GM12878 (cell line): Measurements from ENCODE around the gene NUP62. TPM values are rescaled to one million over a fixed set of nuclear protein-coding genes. Genes with fewer than 3 reads are reported as not detected.

ENCODE experiments used
- ATAC-seq: fragments of 200-7000 bp; cut with Tn5 transposase; 3 replicates; pipeline ENCODE4 v1.9.1; 2020; ENCODE audit warnings: mild to moderate bottlenecking, moderate library complexity
- BruUV-seq: library from RNA; stranded (reverse); fragments of 400-500 nt; replicated peaks from 2 replicates; lab custom pipeline; 2021; lab: Mats Ljungman, UMichigan
- CTCF ChIA-PET: fragments of 300-600 bp; sonication (Branson Sonifier 250); formaldehyde crosslinking; extraction: SDS; loops from one replicate; lab custom pipeline; 2021; ENCODE audit warnings: inconsistent platforms; lab: Yijun Ruan, JAX
- POLR2A ChIA-PET: fragments of 350-600 bp; formaldehyde crosslinking; extraction: SDS; loops from one replicate; lab custom pipeline; 2021; ENCODE audit warnings: inconsistent platforms; lab: Charles Lee
- RAD21 ChIA-PET: fragments of 300-600 bp; sonication (Branson Sonifier 250); formaldehyde crosslinking; loops from one replicate; lab custom pipeline; 2023; ENCODE audit warnings: antibody characterized with exemption; ENCODE audit not compliant: unreplicated experiment; lab: Charles Lee
- SMC1A ChIA-PET: fragments of 300-600 bp; sonication (Branson Sonifier 250); formaldehyde crosslinking; loops from one replicate; lab custom pipeline; 2023; ENCODE audit not compliant: unreplicated experiment, uncharacterized antibody; lab: Charles Lee
- DNase-seq: peaks from one replicate; pipeline ENCODE4 v3.0.0-alpha.2; 2011; ENCODE audit warnings: low read depth, low spot score
- FAIRE-seq: peaks from 3 replicates; lab custom pipeline; 2011; peaks lifted over from hg19 to GRCh38; lab: Jason Lieb, UNC
- H2AFZ ChIP-seq: 2 replicates; pipeline ENCODE4 v1.6.0; 2011; ENCODE audit warnings: low read depth, low read length, control low read depth; ENCODE audit not compliant: control insufficient read depth
- H3K27ac ChIP-seq: 2 replicates; pipeline ENCODE4 v1.5.1; 2011; ENCODE audit warnings: control low read depth; ENCODE audit not compliant: control insufficient read depth, insufficient read depth
- H3K27me3 ChIP-seq, 2 experiments: replicated peaks in 1 of 2; 2 replicates each; pipeline versions ENCODE4 v1.6.0 to v1.6.1; 2011; ENCODE audit warnings: low read length in 1 of 2; ENCODE audit not compliant: control insufficient read depth in 2 of 2, insufficient read depth in 2 of 2
- H3K36me3 ChIP-seq, 2 experiments: 2 replicates each; pipeline ENCODE4 v1.5.1; 2011; ENCODE audit warnings: low read length in 1 of 2; ENCODE audit not compliant: control insufficient read depth in 2 of 2, insufficient read depth in 2 of 2
- H3K4me1 ChIP-seq: 2 replicates; pipeline ENCODE4 v1.6.1; 2011; ENCODE audit warnings: mild to moderate bottlenecking, low read length, moderate library complexity, mixed read lengths; ENCODE audit not compliant: control insufficient read depth, insufficient read depth
- H3K4me2 ChIP-seq: 2 replicates; pipeline ENCODE4 v1.6.0; 2011; ENCODE audit warnings: control low read depth; ENCODE audit not compliant: control insufficient read depth, insufficient read depth
- H3K4me3 ChIP-seq: fragments of 200-600 bp; sonication (generic); 2 replicates; pipeline ENCODE4 v1.5.1; 2016
- H3K79me2 ChIP-seq: 2 replicates; pipeline ENCODE4 v1.6.0; 2011; ENCODE audit warnings: low read length; ENCODE audit not compliant: control insufficient read depth, insufficient read depth
- H3K9ac ChIP-seq: 2 replicates; pipeline ENCODE4 v1.8.0; 2011; ENCODE audit warnings: low read length, control low read depth, mixed read lengths; ENCODE audit not compliant: control insufficient read depth, insufficient read depth
- H3K9me3 ChIP-seq: replicated peaks from 3 replicates; pipeline ENCODE4 v1.5.1; 2011; ENCODE audit warnings: mild to moderate bottlenecking, low read length; ENCODE audit not compliant: control insufficient read depth, insufficient read depth
- H4K20me1 ChIP-seq: 2 replicates; pipeline ENCODE4 v1.6.0; 2011; ENCODE audit not compliant: control insufficient read depth, insufficient read depth
- DPF2 ChIP-seq: fragments of 450-650 bp; IDR thresholded peaks from 2 replicates; pipeline ENCODE4 v1.6.1; 2017; ENCODE audit warnings: mild to moderate bottlenecking
- HDAC6 ChIP-seq: fragments of 200-600 bp; sonication (generic); IDR thresholded peaks from one replicate; pipeline ENCODE4 v1.8.0; 2017; ENCODE audit warnings: antibody characterized with exemption; ENCODE audit not compliant: unreplicated experiment
- IKZF1 ChIP-seq: fragments of 450-650 bp; conservative IDR thresholded peaks from 2 replicates; pipeline ENCODE4 v1.6.1; 2017; ENCODE audit warnings: antibody characterized with exemption, mild to moderate bottlenecking
- NKRF ChIP-seq: fragments of 450-650 bp; conservative IDR thresholded peaks from 2 replicates; pipeline ENCODE4 v1.6.1; 2017; ENCODE audit warnings: mild to moderate bottlenecking, moderate library complexity
- NR2C2 ChIP-seq: IDR thresholded peaks from 2 replicates; pipeline ENCODE4 v1.6.1; 2011; ENCODE audit warnings: borderline replicate concordance, low read depth; ENCODE audit not compliant: control insufficient read depth, insufficient read length
- NR2F1 ChIP-seq: fragments of 450-650 bp; conservative IDR thresholded peaks from 2 replicates; pipeline ENCODE4 v1.6.1; 2017; ENCODE audit warnings: mild to moderate bottlenecking
- RAD51 ChIP-seq: fragments of 450-650 bp; IDR thresholded peaks from 2 replicates; pipeline ENCODE4 v1.6.1; 2016; ENCODE audit warnings: moderate library complexity, mild to moderate bottlenecking, inconsistent platforms
- SPI1 ChIP-seq: IDR thresholded peaks from 2 replicates; pipeline ENCODE4 v1.6.1; 2011; ENCODE audit warnings: low read depth, mild to moderate bottlenecking, low read length, moderate library complexity, borderline replicate concordance; ENCODE audit not compliant: insufficient read depth
- SREBF1 ChIP-seq: IDR thresholded peaks from 2 replicates; pipeline ENCODE4 v1.6.1; 2012; ENCODE audit warnings: mild to moderate bottlenecking, low read length
- TCF7 ChIP-seq: IDR thresholded peaks from 2 replicates; pipeline ENCODE4 v1.6.1; 2014; ENCODE audit warnings: antibody characterized with exemption, borderline replicate concordance
- YBX1 ChIP-seq: fragments of 450-650 bp; IDR thresholded peaks from 2 replicates; pipeline ENCODE4 v1.6.1; 2016; ENCODE audit warnings: antibody characterized with exemption
- ZNF687 ChIP-seq: fragments of 450-650 bp; IDR thresholded peaks from 2 replicates; pipeline ENCODE4 v1.6.1; 2017; ENCODE audit warnings: mild to moderate bottlenecking, moderate library complexity
- WGBS: methylation state at CpG from one replicate; pipeline ENCODE4 v1.1.6; 2016; ENCODE audit warnings: low lambda C conversion rate; ENCODE audit not compliant: insufficient replicate concordance, insufficient coverage; ENCODE audit errors: missing lambda C conversion rate; 5-methylcytosine and 5-hydroxymethylcytosine counted together
- in situ Hi-C: fragments of 300-500 bp; cut with MboI; formaldehyde crosslinking; loops from 9 replicates; pipeline ENCODE4 v1.14.3; 2018; ENCODE audit warnings: mixed read lengths
- intact Hi-C: fragments of 100-400 bp; cut with micrococcal nuclease; formaldehyde crosslinking; loops from one replicate; pipeline ENCODE4 v1.14.2; 2022; ENCODE audit not compliant: unreplicated experiment
- polyA plus RNA-seq, 11 experiments: library from polyadenylated mRNA; depleted of rRNA in 4 of 11; unstranded in 6 of 11; stranded (reverse) in 5 of 11; fragments of >200 nt; fragmentation: Nextera tagmentation in 4 of 11; fragmentation: Illumina TruSeq in 1 of 11; extraction: Ambion mirVana in 4 of 11; extraction: Trizol in 1 of 11; gene quantifications; 1 replicate in 1 of 11; 2 replicates in 10 of 11; pipeline versions ENCODE4 v1.2.1 to v1.2.3, GENCODE V29; 2011 to 2016; ENCODE audit warnings: inconsistent platforms in 2 of 11, missing spikeins in 2 of 11, low read depth in 1 of 11
- total RNA-seq, 4 experiments: library from RNA; depleted of rRNA in 3 of 4; stranded (reverse); fragments of >200 nt in 3 of 4; fragmentation: Illumina TruSeq in 1 of 4; extraction: Trizol in 1 of 4; gene quantifications; 2 replicates each; pipeline versions ENCODE4 v1.2.1 to v1.2.3, GENCODE V29; 2013 to 2021
- TF ChIP-seq, protein P1 (sequence below): fragments of 150-350 bp; IDR thresholded peaks from 2 replicates; pipeline ENCODE4 v1.6.1; 2014; ENCODE audit warnings: mild to moderate bottlenecking, low read depth, low read length

The NUP62 gene
- total and polyA plus RNA-seq, 10 of the 15 experiments (the other 5 are each of a cell fraction or from before 2014, with no cell fraction given) = 19.5 to 110 (median 66.9) TPM

DNA sequence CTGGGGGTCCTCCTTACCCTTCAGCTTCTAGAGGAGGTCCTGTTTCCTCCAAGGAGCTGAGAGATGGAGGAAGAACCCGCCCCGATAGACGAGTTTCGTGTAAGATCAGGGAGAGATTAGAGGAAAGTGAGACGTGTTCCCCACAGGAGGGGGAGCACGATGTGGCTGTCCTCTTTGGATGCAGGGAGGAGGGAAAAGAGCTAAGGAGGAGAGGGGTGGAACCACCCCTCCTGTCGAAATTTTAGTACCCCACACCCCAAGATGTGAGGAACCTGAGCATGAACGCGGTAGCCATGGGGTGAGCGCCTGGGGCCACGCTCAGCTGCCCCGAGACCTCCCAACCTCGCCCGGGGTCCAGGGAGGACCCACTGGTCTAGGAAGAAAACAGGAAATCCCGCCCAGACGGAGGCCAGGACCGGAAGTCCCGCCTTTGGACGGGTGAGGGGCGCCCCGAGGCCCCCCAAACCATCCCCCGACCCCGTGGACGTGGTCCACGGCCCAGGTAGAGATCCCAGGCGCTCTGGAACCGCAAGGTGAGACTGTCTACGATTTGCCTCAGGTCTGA is 53.4 kb downstream of the NUP62 start (continued):
- 0 out of 2 replicates have a peak, but pooled peaks have one; percentile 9 for TF ChIP-seq NR2F1
- 0 out of 2 replicates have a peak, but pooled peaks have one; percentile 7 for TF ChIP-seq DPF2

GRCh38 chr19:49875177-49875576 is 54.1 kb downstream of the NUP62 start:
- ChIA-PET CTCF (interaction anchor here (0.7 kb wide), 1 partner anchor 36 kb away, joined by 4 read pairs; no protein-coding TSS in a partner anchor), POLR2A (interaction anchor here (0.5 to 3.0 kb wide), 7 partner anchors 8 to 669 kb away, joined by 3 to 23 read pairs (median 4); partner anchors contain the start of genes AP2A1, ATF5, FUZ and NUP62), SMC1A (no interaction called here), RAD21 (interaction anchor here (1.0 to 1.1 kb wide), 2 partner anchors 15 to 55 kb away, joined by 3 read pairs; no protein-coding TSS in a partner anchor)
- FAIRE-seq = no peak
- DNase-seq = no peak
- BruUV-seq = no TSS peak
- no peak for TF ChIP-seq DPF2
- no peak for TF ChIP-seq IKZF1
- no peak for TF ChIP-seq HDAC6
- TF ChIP-seq ZNF687 = no peak
- no peak for TF ChIP-seq YBX1
- TF ChIP-seq TCF7 = no peak
- no peak for TF ChIP-seq SPI1
- TF ChIP-seq NR2C2 = no peak
- TF ChIP-seq SREBF1 = no peak
- no peak for TF ChIP-seq RAD51
- TF ChIP-seq, protein P1, sequence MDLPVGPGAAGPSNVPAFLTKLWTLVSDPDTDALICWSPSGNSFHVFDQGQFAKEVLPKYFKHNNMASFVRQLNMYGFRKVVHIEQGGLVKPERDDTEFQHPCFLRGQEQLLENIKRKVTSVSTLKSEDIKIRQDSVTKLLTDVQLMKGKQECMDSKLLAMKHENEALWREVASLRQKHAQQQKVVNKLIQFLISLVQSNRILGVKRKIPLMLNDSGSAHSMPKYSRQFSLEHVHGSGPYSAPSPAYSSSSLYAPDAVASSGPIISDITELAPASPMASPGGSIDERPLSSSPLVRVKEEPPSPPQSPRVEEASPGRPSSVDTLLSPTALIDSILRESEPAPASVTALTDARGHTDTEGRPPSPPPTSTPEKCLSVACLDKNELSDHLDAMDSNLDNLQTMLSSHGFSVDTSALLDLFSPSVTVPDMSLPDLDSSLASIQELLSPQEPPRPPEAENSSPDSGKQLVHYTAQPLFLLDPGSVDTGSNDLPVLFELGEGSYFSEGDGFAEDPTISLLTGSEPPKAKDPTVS = no peak
- TF ChIP-seq NKRF = no peak
- peak overlapping the region; percentile 90 for H3K4me3 ChIP-seq
- H3K27ac ChIP-seq = peak overlapping the region; percentile 95
- no peaks in the 10 kb centered on the region for H3K27me3 ChIP-seq
- peak overlapping the region; percentile 87 for H3K4me2 ChIP-seq
- H3K79me2 ChIP-seq = peaks cover 26% of the 10 kb centered on the region
- H3K4me1 ChIP-seq = peaks cover 28% of the 10 kb centered on the region
- in situ Hi-C loops = loop anchor here (25.0 kb wide), 1 partner anchor 1238 kb away; the partner anchor contains the start of genes CA11 and DBP
- no peak for ATAC-seq
- no peak overlapping the region for H2AFZ ChIP-seq
- intact Hi-C loops = loop anchor here (5.0 kb wide), 1 partner anchor 52 kb away; the partner anchor contains the start of genes ATF5 and NUP62
- no peaks in the 10 kb centered on the region for H3K9me3 ChIP-seq
- no peaks in the 10 kb centered on the region; a peak in 2 of 4 replicates for H3K36me3 ChIP-seq
- H3K9ac ChIP-seq = peak overlapping the region; percentile 84
- WGBS = 66% methylated on average over 4 of the region's 4 CpGs
- H4K20me1 ChIP-seq = no peaks in the 10 kb centered on the region
